Measurements from ENCODE around the gene KSR1. TPM values are rescaled to one million over a fixed set of nuclear protein-coding genes. Genes with fewer than 3 reads are reported as not detected.

KSR1 gene
- total and polyA plus RNA-seq, 9 of the 15 experiments (the other 6 are each of a cell fraction or from before 2014, with no cell fraction given), result 1.4 to 51.7 (median 18.4) TPM

DNA sequence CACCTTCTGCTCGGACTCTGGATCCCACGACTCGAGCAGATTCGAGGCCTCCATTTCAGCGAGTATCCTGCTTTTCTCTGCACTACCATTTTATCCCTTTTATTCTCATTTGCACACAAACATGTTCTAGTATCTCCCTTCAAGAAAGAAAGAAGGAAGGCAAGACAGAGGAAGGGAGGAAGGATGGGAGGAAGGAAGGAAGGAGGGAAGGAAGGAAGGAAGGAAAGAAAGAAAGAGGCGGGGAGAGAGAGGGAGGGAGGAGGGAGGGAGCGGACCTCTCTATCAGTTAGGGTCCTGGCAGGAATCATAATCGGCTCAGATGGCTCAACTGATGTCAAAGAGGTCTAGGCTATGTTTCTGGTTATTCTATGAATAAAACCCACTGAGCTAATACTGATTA is 10.3 kb upstream of the KSR1 start:
- CTCF ChIA-PET (ENCODE audit: low intra/inter-chr PET ratio), result no interaction called here
- peak overlapping the region; percentile 18 to 22; a peak in 3 of 4 replicates for H3K9ac ChIP-seq (ENCODE audit: insufficient read depth in 1 of 2, low read depth in 2 of 2, low read length in 2 of 2)

More for the DNA sequence above, 10.3 kb upstream of the KSR1 start:
- intact Hi-C loops (cut with micrococcal nuclease), result no loop called here
- Histone ChIP-seq H3K4me2 (ENCODE audit: insufficient read depth, low read length) (no peak overlapping the region; the same call in 1 of the 2 replicates), H3K79me2 (ENCODE audit: control insufficient read depth, insufficient read depth, low read length) (no peaks in the 10 kb centered on the region), H3K9me1 (ENCODE audit: control insufficient read depth, insufficient read depth, low read length) (no peaks in the 10 kb centered on the region), H3K27me3 (ENCODE audit: control insufficient read depth in 2 of 2, insufficient read depth in 2 of 2, low read length in 2 of 2) (no peaks in the 10 kb centered on the region), H3K4me3 (no peak overlapping the region), H3K9me3 (replicated peaks; ENCODE audit: control insufficient read depth, insufficient read depth, low read depth, low read length) (no peaks in the 10 kb centered on the region), H2AFZ (ENCODE audit: low read depth, low read length) (peak overlapping the region; percentile 67), H4K20me1 (replicated peaks; ENCODE audit: control insufficient read depth, insufficient read depth, low read length) (no peaks in the 10 kb centered on the region), H3K36me3 (ENCODE audit: control insufficient read depth, insufficient read depth, low read length) (no peaks in the 10 kb centered on the region), H3K27ac (ENCODE audit: extremely low read depth, low read depth, low read length) (no peak overlapping the region; the same call in 1 of the 3 replicates), H3K4me1 (replicated peaks in 1 of 2; ENCODE audit: control insufficient read depth in 2 of 2, insufficient read depth in 2 of 2, low read length in 2 of 2) (peaks cover 37 to 46% of the 10 kb centered on the region in 2 experiments; a peak in 4 of 5 replicates)
- POLR2A ChIA-PET, result interaction anchor here (1.0 to 1.1 kb wide), 3 partner anchors 10 to 202 kb away, joined by 3 to 4 read pairs (median 3); no protein-coding TSS in a partner anchor
- ATAC-seq (no peak), FAIRE-seq (no peak), DNase-seq (ENCODE audit: extremely low read depth in 1 of 4, low spot score in 3 of 4) (no peak)
- no TSS peak for BruUV-seq (replicated peaks)
- in situ Hi-C loops (cut with MboI), result no loop called here
- 50% methylated on average over 3 of the region's 8 CpGs for WGBS (ENCODE audit: insufficient coverage, low coverage, missing lambda C conversion rate)
- TF ChIP-seq MEF2A (IDR thresholded peaks at IDR 0.05; ENCODE audit: control insufficient read depth, low read depth, low read length), result no peak
- TF ChIP-seq ZNF512 (tag; IDR thresholded peaks at IDR 0.05), result peak; percentile 86
